ENCODE measurements around the gene ONECUT2.
"Not testable (repeated sequence)": the region's sequence is repeated elsewhere in the genome, so short reads cannot be mapped to it uniquely, and the experiment has no call there.

The ONECUT2 gene

DNA sequence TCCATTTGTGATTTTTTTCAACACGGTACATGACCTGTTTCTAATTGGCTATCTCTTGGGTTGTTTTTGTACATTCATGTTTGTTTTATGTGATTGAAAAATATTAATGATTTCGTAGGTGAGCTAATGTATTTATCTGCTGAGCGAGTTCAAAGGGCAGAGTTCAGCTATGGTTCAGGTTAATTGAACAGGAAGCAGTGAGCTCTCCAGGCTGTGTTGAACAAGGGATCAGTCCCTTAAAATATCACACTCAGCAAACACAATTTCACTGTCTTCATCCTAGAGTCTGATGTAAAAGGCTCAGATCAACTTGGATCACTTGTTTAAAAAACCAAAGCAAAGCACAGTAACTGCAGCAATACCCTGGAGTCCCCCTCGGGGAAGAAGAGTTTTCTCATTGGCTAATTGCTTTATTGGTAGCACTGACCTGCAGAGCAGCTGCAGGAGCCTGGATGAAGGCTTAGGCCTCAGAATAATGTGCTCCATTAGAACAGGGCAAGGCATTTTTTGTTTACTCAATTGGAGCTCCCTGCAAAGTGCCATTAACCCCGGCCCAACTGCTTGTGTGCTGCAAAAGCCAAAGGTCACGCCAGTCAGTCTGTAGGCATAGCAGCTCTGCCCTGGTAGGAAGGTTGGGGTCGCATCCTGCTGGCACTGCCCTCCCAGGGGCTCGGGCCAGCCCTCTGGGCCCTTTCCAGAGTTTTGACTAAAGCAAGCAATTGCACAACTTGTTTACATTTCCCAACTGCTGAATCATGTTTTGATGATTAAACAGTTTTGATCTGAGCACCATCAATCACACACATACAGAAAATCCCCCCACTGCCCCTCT is 10.5 kb downstream of the ONECUT2 start:
- in situ Hi-C loops (cut with MboI; ENCODE audit: low sequenced_read_pairs), result no loop called here

DNA sequence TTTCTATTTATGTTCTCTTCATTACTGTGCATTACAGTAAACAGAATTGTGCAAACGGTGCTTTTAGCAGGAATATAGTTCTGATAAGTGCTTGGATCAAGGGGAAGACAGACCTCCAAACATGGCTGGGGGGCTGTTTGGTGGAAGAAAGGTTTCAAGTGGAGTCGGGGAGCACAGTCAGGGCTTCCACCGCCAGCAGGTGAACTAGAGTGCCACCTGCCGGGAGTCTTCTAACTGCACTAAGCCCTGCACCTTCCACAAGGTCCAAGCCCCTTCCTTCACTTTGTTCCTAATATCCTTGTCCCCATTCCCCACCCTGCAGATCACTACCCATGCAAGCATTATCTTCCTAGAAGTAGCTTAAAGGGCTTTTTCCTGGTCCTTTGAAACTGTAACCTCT is 11.1 kb downstream of the ONECUT2 start:
- in situ Hi-C loops (cut with MboI; ENCODE audit: low sequenced_read_pairs), result no loop called here

DNA sequence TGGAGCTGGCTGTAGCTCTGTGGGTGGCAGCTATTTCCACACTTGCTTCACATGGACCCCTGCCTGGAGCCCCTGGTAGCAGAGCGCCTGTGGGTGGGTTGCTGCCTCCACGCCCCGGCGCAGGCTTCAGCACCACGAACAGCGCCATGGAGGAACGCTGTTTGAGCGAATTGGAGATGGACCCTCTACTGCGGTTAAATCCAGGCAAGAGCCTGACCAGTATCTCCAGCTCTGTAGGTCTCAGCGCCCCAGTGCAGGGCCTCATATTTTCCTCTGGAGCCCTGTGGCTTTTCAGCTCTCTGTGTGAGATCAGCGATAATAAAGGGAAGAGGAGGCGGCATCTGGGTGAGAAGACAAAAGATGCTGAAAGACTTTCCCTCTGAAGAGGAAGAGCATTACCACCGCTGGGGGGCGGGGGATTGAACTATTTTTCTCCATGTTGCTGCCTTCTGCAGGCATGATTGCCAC is 12.0 kb downstream of the ONECUT2 start:
- in situ Hi-C loops (cut with MboI; ENCODE audit: low sequenced_read_pairs), result no loop called here

DNA sequence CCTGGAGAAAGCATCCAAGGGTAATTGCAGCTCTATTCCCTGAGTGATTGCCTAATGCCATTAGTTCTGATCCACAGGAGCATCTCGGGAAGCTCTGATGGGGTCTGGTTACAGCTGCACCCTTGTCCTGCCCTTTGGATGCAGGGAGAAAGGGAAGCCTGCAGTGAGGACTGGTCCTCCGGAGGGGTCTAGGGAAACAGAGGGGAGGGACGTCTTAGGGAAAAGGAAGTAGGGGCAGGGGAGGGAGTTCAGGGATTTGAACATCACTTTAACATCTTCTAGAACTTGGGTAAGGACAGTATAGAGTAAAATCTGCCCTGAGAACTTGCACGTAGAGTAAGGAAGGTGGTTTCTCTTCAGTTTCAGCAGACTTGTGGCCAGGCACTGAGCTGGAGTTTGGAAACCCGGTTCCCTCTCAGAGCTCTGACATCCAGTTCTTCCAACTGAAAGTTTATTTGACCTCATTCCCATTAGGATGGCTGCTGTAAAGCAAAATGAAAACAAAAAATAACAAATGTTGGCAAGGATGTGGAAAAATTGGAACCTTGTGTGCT is 20.5 kb downstream of the ONECUT2 start:
- in situ Hi-C loops (cut with MboI; ENCODE audit: low sequenced_read_pairs), result no loop called here

DNA sequence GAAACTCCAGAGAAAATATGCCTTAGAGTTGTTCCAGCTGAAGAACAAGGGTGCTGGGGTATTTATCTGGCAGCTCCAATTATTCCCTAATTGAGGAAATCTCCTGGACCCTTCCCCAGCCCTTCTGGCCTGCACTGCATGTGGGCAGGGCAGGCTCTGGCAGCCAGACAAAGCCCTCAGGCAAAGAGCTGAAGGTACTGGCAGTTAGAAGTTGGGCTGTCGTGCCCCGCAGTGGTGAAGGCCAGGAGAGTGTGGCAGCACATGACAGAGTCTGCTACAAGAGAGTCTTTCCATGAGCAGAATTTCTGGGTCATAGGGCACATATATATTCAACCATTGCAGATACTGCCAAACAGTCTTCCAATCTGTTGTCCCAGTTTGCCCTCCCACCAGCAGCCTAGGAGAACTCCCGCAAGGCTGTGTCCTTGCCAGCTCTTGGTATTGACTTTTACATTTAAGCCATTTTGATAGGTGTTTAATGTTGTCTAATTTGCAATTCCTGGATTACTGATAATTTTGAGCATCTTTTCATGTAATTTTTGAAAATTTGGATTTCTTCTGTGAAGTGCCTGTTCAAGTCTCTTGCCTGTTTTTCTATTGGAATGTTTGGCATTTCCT is 26.6 kb downstream of the ONECUT2 start:
- in situ Hi-C loops (cut with MboI; ENCODE audit: low sequenced_read_pairs), result no loop called here

DNA sequence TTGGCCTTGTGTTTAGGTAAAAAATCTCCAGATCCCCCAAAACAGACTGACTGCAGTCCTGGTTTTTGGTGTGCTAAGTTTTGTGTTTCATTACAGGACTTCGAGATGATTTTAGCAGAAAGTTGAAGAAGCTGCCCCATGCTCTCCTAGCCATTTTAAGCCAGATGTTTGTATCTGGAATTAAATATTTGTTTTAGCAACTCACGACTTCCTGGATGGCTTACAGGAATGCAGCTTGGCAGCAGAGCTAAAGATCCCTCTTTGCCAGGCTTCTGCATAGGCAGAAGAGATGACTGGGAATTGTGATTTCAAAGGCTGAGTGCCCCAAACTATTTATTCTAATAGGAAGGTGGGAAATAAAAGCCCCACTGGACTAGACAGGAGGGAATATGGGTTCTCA is 31.1 kb downstream of the ONECUT2 start:
- in situ Hi-C loops (cut with MboI; ENCODE audit: low sequenced_read_pairs), result no loop called here

DNA sequence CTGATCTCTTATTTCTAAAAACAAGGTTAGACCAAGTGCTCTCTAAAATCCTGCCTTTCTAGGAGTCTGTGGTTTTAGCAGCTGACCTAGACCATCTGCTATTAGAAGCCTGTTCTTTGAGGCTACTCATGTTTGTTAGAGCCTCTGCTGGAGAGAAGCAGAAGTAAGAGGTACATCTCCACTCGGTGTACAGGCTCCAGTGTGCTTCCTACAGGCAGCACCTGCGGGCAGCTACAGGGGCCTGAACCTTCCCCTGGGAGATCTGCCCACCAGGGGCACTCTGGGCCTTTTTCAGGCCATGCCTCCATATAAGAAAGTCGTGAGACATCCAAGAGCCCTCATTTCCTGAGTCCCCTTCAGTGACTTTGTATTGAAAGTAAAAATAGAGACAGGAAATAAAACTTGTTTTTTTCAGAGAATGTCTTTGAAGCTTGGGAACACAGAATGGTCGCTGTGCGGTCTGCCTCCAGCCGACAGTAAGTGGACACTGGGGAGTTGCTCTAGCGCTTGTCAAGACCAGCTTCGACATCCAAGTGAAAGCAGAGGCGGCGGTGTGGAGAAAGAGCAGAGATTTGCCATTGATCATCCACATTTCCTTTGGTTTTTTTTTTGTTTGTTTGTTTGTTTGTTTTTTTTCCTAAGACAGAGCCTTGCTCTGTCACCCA is 31.7 kb downstream of the ONECUT2 start:
- in situ Hi-C loops (cut with MboI; ENCODE audit: low sequenced_read_pairs), result no loop called here

DNA sequence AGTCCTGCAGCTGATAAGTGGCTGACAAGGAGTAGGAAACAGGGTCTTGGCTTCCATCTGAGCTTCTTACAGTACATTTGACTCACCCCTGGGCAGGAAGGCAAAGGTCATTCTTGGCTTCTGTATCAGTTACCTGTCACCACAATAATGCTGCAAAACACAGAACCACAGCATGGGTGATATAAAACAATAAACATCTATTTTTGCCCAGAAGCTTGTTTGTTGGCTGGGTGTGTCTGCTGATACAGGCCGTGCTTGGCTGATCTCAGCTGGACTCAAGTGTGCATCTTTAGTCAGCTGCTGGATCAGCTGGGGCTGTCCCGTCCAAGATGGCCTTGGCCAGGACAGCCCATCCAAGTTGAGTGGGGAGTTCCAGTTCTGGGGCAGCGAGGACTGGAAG is 34.7 kb downstream of the ONECUT2 start:
- in situ Hi-C loops (cut with MboI; ENCODE audit: low sequenced_read_pairs), result no loop called here

DNA sequence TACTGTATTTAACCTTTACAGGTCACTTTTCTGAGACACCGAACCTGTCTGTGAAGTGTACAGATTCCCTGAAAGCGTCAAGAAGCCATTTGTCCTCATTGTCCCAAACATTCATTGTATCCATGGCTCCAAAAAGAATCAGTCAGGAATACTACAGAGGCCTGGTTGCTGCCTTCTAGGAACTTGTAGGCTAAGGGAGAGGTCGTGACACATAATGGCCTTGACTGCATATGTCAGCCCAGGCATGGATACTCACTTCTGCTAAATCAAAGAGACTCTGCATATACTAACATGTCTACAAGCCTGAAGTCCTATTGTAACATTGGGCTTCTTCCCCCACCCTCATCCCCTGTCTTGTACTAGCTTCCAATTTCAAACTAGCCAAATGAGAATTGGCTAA is 40.2 kb downstream of the ONECUT2 start:
- in situ Hi-C loops (cut with MboI; ENCODE audit: low sequenced_read_pairs), result no loop called here

DNA sequence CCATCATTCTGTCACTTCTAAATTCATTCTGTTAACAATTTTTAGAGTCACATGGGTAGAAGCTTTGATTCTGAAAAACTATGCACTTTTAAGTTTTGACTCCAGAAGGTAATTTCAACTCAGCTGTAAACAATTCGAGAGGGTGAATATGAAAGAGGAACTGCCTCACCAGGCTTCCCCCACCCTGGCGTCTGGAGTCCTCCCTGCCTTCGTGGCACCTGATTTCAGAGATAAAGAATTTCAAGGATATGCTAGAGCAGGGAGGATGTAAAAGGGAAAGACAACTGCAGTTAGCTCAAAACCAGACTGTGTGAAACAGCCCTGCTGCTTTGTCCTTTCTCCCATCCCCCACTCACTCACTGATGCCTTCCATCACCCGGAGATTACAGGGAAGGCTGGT is 40.7 kb downstream of the ONECUT2 start:
- in situ Hi-C loops (cut with MboI; ENCODE audit: low sequenced_read_pairs), result no loop called here

DNA sequence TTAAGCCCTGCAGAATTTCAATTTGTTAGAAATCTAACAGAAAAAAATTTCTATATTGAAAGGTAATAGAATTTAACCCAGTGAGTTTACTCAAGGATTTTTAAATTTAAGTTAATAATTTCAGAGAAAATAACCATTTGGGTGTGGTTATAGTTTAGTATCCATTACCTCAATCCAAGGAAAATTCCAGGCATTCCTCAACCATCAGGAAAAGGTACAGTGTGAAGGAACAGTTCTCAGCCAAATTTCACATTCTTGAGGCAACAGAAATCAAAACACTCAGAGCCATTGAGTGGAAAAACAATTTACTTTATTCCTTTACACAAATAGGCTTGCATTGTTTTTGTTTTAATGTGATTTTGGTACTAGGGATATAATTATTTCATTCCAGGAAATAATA is 45.6 kb downstream of the ONECUT2 start:
- in situ Hi-C loops (cut with MboI; ENCODE audit: low sequenced_read_pairs), result no loop called here

DNA sequence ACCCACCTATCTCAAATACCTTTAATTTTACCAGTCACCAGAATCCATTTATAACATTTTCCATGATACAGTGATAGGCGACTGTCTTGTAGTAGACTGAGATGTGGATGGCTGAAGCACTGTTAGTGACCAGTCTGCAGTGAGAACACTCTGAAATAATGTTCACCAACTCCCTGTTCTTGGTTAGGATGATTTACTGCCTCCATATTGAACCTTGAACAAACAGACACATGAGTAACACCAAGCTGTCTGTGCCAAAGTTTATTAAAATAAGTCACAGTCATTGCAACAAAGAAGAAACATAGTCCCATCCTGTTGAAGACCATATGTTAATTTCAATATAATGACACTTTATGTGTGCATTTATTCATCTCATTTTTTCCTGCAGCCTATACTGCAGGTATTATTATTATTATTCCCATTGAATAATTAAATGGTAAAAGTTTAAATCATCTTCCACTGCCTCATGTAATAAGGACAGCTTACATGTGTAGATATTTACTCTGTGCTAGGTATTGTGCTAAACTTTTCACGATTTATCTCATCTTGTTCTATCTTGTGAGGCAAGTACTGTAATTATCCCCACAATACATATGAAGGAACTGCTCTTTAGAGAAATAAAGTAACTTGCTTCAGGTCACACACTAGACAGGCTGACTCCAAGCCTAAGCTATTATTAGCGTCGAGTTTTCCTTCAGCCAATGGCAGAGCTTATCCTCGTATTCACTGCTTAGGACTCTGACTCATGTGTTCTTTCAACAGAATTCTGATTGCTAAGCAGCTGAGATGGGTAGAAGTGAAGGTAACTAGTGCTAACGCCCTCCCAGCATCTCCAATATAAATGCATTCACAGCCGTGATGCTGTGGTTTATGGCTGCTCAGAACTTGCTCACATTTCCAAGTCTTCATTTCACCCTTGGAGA is 62.5 kb downstream of the ONECUT2 start:
- in situ Hi-C loops (cut with MboI; ENCODE audit: low sequenced_read_pairs), result no loop called here

DNA sequence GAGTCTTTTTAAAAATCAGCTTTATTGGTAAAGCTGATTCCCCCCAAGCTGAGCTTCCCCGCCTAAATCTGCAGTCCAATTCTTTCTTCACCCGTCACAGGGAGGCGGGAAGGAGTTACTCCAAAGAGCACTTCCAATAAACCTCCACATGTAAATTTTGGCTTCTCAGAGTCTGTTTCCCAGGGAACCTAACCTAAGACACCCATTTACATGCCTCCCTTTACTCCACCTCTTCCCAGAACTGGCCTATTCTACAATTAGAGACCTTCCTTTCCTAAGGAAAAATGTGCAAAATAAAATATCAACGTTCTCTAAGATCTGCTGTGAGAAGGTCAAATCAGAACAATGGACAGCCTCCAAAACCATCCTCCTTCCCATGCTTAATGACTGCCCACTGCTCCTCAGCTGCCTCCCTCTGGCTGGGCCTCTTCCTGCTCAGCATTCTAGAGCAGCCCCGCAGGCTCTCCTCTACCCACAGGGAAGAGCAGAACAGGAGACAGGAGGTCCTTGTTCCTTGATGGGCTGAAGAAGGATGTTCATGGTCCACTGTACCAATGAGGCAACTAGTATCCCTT is 63.6 kb downstream of the ONECUT2 start:
- in situ Hi-C loops (cut with MboI; ENCODE audit: low sequenced_read_pairs), result no loop called here

DNA sequence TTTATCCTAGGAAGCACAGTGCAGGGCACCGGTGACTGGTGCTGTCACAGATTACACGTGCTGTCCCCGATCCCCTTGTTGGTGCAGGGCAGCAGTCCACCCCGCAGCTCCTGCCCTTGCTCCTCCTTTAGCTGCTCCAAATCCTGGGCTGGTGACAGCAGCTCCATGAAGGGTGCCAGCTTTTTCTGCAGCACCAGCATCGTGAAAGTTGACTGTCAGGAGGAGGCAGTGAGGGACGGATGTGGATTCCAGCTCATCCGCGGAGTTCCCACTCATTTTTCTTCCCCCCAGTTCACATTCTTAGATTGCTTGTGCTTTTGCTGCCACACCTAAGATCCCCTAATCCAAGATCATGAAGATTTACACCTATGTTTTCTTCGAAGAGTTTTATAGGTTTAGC is 67.5 kb downstream of the ONECUT2 start:
- in situ Hi-C loops (cut with MboI; ENCODE audit: low sequenced_read_pairs), result no loop called here

DNA sequence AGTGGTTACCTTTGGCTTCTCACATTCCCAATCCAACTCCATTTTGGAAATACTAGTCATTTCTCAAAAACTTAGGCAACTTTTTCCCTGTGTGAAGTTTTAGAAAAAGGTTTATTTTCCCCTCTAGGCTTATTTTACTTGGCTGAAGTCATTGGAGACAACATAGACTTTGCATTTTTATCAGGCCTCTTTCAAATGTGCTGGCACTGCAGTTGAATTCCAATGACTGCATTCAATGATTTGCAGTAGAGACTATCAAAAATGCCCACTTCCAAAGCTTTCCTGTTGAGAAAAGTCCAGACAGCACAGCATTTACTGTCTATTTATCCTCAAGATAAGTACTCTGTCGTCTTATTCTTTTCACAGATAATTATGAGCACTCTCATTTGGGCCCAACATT is 70.1 kb downstream of the ONECUT2 start:
- in situ Hi-C loops (cut with MboI; ENCODE audit: low sequenced_read_pairs), result no loop called here

DNA sequence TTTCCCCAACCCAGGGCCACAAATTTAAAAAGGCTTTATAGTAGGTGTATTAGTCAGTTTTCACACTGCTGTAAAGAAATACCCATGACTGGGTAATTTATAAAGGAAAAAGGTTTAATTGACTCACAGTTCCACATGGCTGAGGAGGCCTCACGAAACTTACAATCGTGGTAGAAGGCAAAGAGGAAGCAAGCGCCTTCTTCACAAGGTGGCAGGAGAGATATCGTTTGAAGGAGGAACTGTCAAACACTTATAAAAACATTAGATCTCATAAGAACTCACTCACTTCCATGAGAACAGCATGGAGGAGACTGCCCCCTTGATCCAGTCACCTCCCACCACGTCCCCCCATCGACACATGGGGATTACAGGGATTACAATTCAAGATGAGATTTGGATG is 80.9 kb downstream of the ONECUT2 start:
- in situ Hi-C loops (cut with MboI; ENCODE audit: low sequenced_read_pairs), result no loop called here

DNA sequence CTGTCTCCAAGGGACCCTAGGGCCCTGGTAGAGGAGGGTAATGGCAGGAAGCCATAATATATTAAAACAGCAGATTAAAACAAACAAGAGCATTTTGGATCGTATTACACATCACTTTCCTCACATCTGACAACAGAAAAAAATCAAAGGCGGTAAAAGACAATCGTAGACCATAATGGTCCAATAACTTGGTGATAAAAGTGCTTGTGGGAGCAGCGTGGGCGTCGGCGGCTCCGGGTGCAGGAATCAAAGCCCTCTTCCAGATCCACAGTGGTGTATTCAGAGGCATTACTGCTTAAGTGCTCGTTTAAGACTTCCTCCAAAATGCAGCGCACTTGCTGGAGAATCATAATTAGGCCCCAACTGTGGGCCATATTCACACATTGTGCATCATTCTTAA is 83.4 kb downstream of the ONECUT2 start:
- in situ Hi-C loops (cut with MboI; ENCODE audit: low sequenced_read_pairs), result no loop called here

DNA sequence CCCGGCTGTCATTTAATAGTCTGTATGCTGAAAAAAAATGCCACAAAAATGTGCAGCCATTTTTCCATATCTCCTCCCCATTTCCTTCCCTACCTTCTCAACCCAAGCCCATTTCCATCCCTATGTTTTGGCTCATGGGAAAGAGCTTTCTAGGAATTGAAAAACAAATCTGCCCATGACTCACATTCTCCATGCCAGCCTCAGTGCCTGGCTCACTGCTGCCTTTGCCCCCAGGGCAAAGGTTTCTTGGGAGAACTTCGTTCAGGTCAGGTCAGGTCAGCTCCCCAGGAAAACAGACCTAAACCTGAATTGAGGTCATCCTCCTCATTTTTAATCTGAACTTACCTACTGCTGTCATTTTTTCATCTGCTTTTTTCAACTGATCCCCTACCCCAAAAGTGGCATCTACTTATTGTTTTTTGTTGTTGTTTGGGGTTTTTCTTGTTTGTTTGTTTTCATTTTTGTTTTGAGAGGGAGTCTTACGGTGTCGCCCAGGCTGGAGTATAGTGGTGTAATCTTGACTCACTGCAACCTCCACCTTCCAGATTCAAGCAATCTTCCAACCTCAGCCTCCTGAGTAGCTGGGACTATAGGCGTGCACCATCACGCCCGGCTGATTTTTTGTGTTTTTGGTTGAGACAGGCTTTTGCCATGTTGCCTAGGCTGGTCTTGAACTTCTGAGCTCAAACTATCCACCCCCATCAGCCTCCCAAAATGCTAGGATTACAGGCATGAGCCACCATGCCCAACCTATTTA is 84.7 kb downstream of the ONECUT2 start:
- in situ Hi-C loops (cut with MboI; ENCODE audit: low sequenced_read_pairs), result no loop called here

DNA sequence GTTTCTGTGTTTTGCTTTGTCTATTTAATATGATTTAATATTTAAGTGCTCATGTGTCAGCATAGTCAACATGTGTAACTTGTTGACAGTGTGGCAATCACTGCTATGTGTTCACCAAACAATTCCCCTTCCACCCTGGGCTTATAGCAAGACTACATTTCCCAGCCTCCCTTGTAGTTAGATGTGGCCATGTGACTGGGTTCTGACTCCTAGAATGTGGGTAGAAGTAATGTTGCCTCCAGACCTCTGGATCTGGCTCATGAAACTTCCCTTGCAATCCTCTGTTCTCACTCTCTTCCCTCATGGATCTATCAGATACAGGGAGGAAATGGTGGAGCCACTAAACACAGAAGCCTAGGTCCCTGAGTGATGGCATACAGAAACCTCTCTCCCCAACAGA is 87.2 kb downstream of the ONECUT2 start:
- in situ Hi-C loops (cut with MboI; ENCODE audit: low sequenced_read_pairs), result not testable (repeated sequence)
